HEK293T (cell line): Measurements from ENCODE around the gene LRRC71.

ENCODE experiments used
- CTCF ChIA-PET: fragments of 350-600 bp; formaldehyde crosslinking; extraction: SDS; loops from one replicate; lab custom pipeline; 2021; ENCODE audit warnings: antibody characterized with exemption, inconsistent platforms; lab: Yijun Ruan, JAX
- POLR2A ChIA-PET: fragments of 350-600 bp; formaldehyde crosslinking; extraction: SDS; loops from one replicate; lab custom pipeline; 2020; ENCODE audit warnings: antibody characterized with exemption, inconsistent platforms; lab: Yijun Ruan, JAX
- DNase-seq: peaks from one replicate; pipeline ENCODE4 v3.0.0; 2012; ENCODE audit warnings: mixed read lengths; ENCODE audit errors: extremely low spot score
- ARNT ChIP-seq: fragments of 450-650 bp; IDR thresholded peaks from 2 replicates; pipeline ENCODE4 v1.6.1; 2017; ENCODE audit warnings: mild to moderate bottlenecking
- BHLHE40 ChIP-seq: fragments of 450-650 bp; IDR thresholded peaks from 2 replicates; pipeline ENCODE4 v1.6.1; 2016; ENCODE audit warnings: mild to moderate bottlenecking, moderate library complexity, borderline replicate concordance
- CTBP1 ChIP-seq: fragments of 450-650 bp; IDR thresholded peaks from 2 replicates; pipeline ENCODE4 v1.6.1; 2016; ENCODE audit warnings: borderline replicate concordance
- ELF4 ChIP-seq: fragments of 450-650 bp; IDR thresholded peaks from 2 replicates; pipeline ENCODE4 v1.6.1; 2017; ENCODE audit warnings: antibody characterized with exemption
- FOXA1 ChIP-seq: fragments of 450-650 bp; IDR thresholded peaks from 2 replicates; pipeline ENCODE4 v1.6.1; 2016; ENCODE audit warnings: mild to moderate bottlenecking
- FOXK2 ChIP-seq: fragments of 450-650 bp; IDR thresholded peaks from 2 replicates; pipeline ENCODE4 v1.6.1; 2016; ENCODE audit warnings: mild to moderate bottlenecking
- FOXM1 ChIP-seq: fragments of 450-650 bp; IDR thresholded peaks from 2 replicates; pipeline ENCODE4 v1.6.1; 2017; ENCODE audit warnings: mild to moderate bottlenecking, borderline replicate concordance
- HDGF ChIP-seq: fragments of 450-650 bp; IDR thresholded peaks from 2 replicates; pipeline ENCODE4 v1.6.1; 2017; ENCODE audit warnings: antibody characterized with exemption, borderline replicate concordance
- L3MBTL2 ChIP-seq: fragments of 450-650 bp; conservative IDR thresholded peaks from 2 replicates; pipeline ENCODE4 v1.6.1; 2016; ENCODE audit warnings: mild to moderate bottlenecking
- LEF1 ChIP-seq: fragments of 450-650 bp; IDR thresholded peaks from 2 replicates; pipeline ENCODE4 v1.6.1; 2017; ENCODE audit warnings: mild to moderate bottlenecking, borderline replicate concordance
- NFRKB ChIP-seq: fragments of 450-650 bp; IDR thresholded peaks from 2 replicates; pipeline ENCODE4 v1.6.1; 2016; ENCODE audit warnings: mild to moderate bottlenecking, moderate library complexity
- SP1 ChIP-seq: fragments of 450-650 bp; IDR thresholded peaks from 2 replicates; pipeline ENCODE4 v1.6.1; 2017
- SUZ12 ChIP-seq: fragments of 450-650 bp; IDR thresholded peaks from 2 replicates; pipeline ENCODE4 v1.6.1; 2016; ENCODE audit warnings: mild to moderate bottlenecking
- TARDBP ChIP-seq: fragments of 450-650 bp; IDR thresholded peaks from 2 replicates; pipeline ENCODE4 v1.6.1; 2016
- ZNF384 ChIP-seq: fragments of 450-650 bp; IDR thresholded peaks from 2 replicates; pipeline ENCODE4 v1.6.1; 2016
- TF ChIP-seq, protein P1 (sequence below): fragments of 450-650 bp; IDR thresholded peaks from 2 replicates; pipeline ENCODE4 v1.6.1; 2016

The LRRC71 gene

DNA sequence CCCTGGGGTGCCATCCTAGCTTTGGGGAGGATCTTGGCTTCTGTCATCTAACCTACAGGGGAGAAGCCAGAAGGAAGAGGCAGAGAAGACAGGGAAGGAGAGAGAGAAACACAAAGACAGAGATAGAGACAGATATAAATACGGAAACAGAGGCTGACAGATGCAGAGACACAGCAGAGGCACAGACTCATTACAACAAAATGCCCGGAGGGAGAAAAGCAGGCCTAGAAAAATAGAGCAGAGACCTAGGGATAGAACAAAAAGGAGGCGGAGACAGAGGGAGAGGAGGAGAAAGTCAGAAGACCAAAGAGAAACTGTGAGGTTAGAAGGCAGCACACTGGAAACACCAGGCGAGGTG lies 25.0 kb upstream of the LRRC71 start:
- DNase-seq, result no peak
- CTCF ChIA-PET, result no interaction called here
- POLR2A ChIA-PET, result no interaction called here
- no peak for TF ChIP-seq HDGF
- TF ChIP-seq L3MBTL2, result no peak
- no peak for TF ChIP-seq CTBP1
- no peak for TF ChIP-seq ZNF384
- TF ChIP-seq, protein P1, sequence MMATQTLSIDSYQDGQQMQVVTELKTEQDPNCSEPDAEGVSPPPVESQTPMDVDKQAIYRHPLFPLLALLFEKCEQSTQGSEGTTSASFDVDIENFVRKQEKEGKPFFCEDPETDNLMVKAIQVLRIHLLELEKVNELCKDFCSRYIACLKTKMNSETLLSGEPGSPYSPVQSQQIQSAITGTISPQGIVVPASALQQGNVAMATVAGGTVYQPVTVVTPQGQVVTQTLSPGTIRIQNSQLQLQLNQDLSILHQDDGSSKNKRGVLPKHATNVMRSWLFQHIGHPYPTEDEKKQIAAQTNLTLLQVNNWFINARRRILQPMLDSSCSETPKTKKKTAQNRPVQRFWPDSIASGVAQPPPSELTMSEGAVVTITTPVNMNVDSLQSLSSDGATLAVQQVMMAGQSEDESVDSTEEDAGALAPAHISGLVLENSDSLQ, result no peak
- no peak for TF ChIP-seq FOXA1
- no peak for TF ChIP-seq BHLHE40
- TF ChIP-seq FOXK2, result no peak
- TF ChIP-seq LEF1, result no peak
- no peak for TF ChIP-seq ARNT
- TF ChIP-seq NFRKB, result no peak
- no peak for TF ChIP-seq SP1
- no peak for TF ChIP-seq SUZ12
- no peak for TF ChIP-seq FOXM1
- TF ChIP-seq TARDBP, result no peak
- TF ChIP-seq ELF4, result no peak

DNA sequence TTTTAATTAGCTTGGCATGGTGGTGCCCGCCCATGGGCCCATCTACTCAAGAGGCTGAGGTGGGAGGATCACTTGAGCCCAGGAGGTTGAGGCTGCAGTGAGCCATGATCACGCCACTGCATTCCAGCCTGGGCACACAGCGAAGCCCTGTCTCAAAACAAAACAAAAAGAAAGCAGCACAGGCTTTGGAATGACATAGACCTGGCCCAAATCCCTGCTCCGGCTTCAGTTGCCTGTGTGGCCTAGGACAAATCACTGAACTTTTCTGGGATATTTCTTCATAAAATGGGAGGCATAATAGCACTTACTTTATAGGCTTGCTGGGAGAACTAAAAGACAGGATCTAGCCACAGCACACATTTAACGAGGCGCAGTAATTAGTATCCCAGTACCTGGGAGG lies 24.5 kb upstream of the LRRC71 start:
- no peak for DNase-seq
- TF ChIP-seq ELF4 (no peak), HDGF (no peak), L3MBTL2 (no peak), FOXK2 (no peak), SUZ12 (no peak), NFRKB (no peak)
- TF ChIP-seq, protein P1, result no peak
- POLR2A ChIA-PET, result no interaction called here
- CTCF ChIA-PET, result no interaction called here

DNA sequence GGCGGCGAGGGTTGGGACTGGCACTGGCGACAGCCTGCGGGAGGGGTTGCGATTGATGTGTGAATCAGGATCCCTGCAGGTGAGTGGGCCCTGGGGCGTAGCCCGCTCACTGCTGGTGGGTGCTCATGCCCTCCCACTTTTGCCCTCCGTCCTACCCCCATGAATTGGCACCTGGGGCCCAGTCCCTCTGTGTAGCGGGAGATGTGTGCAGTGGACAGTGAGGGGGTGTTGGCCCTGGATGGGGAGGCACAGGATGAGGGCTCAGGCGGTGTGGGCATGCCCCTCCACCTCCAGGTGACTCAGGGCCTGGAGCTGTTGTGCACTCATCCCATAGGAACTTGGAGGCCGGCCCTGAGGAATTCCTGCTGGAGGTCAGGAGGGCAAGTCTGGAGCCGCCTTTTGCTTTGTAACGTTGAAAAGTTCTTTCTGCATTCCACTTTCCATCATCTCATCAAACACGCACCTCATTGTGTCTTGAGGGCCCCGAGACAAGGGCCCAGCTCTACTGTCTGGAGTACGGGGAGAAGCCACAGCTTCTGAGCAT lies 23.9 kb upstream of the LRRC71 start:
- ChIA-PET CTCF (interaction anchor here (1.0 kb wide), 1 partner anchor 36 kb away, joined by 3 read pairs; the partner anchor contains the start of gene NTRK1), POLR2A (interaction anchor here (1.2 kb wide), 1 partner anchor 168 kb away, joined by 5 read pairs; the partner anchor contains the start of genes ISG20L2 and METTL25B)
- DNase-seq, result no peak
- TF ChIP-seq FOXA1 (no peak), LEF1 (no peak), ZNF384 (no peak), TARDBP (no peak)

DNA sequence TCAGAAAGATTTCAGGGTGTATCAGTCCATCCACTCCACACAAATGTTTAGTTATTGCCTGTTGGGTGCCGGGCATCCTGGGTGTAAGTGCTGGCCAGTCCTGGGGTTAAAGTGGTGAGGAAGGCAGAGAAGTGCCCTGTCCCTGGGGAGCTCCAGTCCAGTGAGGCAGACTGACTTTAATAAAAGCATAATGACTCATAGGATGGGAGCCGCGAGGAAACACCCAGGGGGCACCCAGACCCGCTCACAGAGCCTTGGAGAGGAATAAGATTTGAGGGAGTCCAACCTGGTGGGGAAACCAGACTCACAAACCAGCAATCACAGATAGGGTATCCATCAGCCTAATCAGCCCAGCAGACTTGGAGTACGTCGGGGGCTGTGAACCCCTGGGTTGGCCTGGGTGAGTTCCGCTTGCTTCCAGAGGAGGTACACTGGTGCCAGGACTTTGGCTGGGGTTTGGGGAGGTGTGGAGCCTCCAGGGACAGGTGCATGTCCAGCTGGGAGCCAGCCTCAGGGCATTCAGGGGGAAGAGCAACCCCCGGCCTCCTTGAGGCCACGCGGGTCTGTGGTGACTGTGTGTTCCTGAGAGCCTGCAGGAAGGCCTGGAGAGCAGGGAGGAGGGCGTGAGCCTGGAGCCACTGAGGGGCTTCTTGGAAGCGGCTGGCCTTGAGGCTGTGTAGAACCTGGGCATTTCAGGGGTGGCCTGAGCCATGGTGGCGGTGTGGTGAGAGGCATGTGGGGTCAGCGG lies 23.2 kb upstream of the LRRC71 start:
- DNase-seq, result no peak
- no peak for TF ChIP-seq CTBP1
- no peak for TF ChIP-seq SP1
- no peak for TF ChIP-seq ELF4
- TF ChIP-seq FOXA1, result no peak
- TF ChIP-seq TARDBP, result no peak
- TF ChIP-seq L3MBTL2, result no peak
- TF ChIP-seq FOXK2, result no peak
- TF ChIP-seq SUZ12, result no peak
- no peak for TF ChIP-seq HDGF
- TF ChIP-seq BHLHE40, result no peak
- CTCF ChIA-PET, result interaction anchor here (1.0 kb wide), 1 partner anchor 37 kb away, joined by 3 read pairs; the partner anchor contains the start of gene NTRK1
- POLR2A ChIA-PET, result interaction anchor here (1.2 kb wide), 1 partner anchor 169 kb away, joined by 5 read pairs; the partner anchor contains the start of genes ISG20L2 and METTL25B

DNA sequence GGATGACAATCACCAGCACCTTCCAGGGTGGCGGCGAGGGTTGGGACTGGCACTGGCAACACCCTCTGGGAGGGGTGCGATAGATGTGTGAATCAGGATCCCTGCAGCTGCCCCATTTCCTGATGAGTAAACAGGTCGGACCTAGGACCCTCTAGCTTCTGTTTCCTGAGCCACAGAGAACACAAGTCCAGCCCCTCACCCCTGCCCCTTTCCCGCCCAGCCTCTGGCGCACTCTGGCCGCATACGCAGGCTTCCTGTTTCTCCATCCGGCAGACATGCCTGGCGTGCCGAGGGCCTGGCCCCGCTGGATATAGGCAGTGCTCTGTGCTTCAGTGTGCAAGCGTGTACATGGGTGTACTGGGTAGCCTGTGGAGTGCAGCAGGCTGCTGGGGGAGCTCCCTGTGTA lies 22.3 kb upstream of the LRRC71 start:
- no peak for TF ChIP-seq SUZ12
- TF ChIP-seq TARDBP, result no peak
- no peak for TF ChIP-seq HDGF
- TF ChIP-seq, protein P1, result no peak
- ChIA-PET CTCF (interaction anchor here (0.7 to 1.4 kb wide), 4 partner anchors 13 to 59 kb away, joined by 3 to 6 read pairs (median 3); no protein-coding TSS in a partner anchor), POLR2A (no interaction called here)
- no peak for DNase-seq

DNA sequence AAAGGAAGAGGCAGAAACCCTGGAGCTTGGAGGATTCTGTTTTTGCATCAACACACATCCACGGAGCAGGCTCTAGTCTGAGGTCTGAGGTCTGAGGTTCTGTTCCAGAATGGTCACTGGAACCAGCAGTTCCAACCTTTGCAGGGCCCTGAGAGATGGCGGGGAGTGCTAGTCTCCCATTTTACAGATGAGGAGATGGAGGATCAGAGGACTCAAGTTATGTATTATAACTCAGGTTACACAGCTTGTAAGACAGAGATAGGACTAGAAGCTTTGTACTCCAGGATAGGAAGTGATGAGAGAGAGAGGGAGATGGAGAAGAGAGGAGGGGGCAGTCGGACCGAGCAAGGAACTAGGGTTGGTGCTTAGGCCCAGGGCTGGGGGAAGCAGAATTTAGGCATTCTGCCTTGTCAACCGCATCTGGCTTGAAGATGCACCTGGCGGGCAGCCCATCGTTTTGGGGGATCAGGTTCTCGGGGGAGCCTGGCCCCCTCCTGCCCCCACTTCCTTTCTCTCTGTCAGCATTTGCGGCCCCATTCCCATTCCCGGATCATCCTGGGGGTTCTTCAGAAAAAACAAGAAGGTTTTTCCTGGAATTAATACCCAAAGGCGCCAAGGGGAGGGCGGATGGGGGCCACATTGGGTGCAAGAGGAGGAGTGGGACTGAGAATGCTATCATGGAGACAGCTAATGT lies 21.3 kb upstream of the LRRC71 start:
- no peak for TF ChIP-seq LEF1
- TF ChIP-seq CTBP1, result no peak
- no peak for TF ChIP-seq SUZ12
- no peak for TF ChIP-seq BHLHE40
- TF ChIP-seq FOXK2, result no peak
- no peak for TF ChIP-seq TARDBP
- TF ChIP-seq, protein P1, result no peak
- no peak for TF ChIP-seq SP1
- no peak for TF ChIP-seq L3MBTL2
- no peak for TF ChIP-seq ZNF384
- no peak for TF ChIP-seq ELF4
- TF ChIP-seq ARNT, result no peak
- TF ChIP-seq FOXA1, result no peak
- TF ChIP-seq HDGF, result no peak
- no peak for TF ChIP-seq FOXM1
- no peak for TF ChIP-seq NFRKB
- no peak for DNase-seq
- CTCF ChIA-PET, result interaction anchor here (0.9 to 1.4 kb wide), 5 partner anchors 12 to 60 kb away, joined by 3 to 6 read pairs (median 3); no protein-coding TSS in a partner anchor
- POLR2A ChIA-PET, result no interaction called here
